ENCODE measurements around the gene CRB1. TPM values are rescaled to one million over a fixed set of nuclear protein-coding genes. Genes with fewer than 3 reads are reported as not detected.

The CRB1 gene
- total and polyA plus RNA-seq, 2 of the 8 experiments (the other 6 are each of a cell fraction or from before 2014, with no cell fraction given), result 0.03 TPM; not detected in 1

DNA sequence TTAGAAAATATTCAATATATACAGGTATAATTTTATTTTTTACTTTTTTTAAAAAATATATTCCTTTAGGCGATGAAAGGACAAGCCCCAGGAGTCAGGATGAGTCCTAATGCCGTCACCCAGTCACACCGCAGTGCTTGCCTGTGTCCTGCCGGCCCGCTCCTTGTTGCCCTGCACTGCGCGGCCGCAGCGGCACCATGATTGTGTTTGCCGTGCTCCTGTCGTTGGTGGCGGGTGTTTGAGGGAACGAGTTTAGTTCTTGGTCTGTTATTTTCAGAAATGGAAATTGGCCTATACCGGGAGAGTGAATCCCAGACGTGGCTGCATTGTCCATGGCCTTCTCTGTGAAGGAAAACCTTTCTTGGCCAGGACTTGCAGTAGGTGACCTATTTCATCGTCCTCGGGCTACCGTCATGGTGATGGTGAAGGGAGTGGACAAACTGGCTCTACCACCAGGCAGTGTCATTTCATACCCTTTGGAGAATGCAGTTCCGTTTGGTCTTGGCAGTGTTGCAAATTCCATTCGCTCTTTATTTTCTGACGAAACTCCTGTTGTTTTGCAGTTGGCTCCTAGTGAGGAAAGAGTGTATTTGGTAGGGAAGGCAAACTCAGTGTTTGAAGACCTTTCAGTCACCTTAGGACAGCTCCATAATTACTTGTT is 45.9 kb upstream of the CRB1 start (continued):
- no peak for TF ChIP-seq POU5F1 (IDR thresholded peaks at IDR 0.05; ENCODE audit: low read depth, low read length)
- no peak for TF ChIP-seq NRF1 (IDR thresholded peaks at IDR 0.05; ENCODE audit: low read depth, low read length)
- no peak for TF ChIP-seq POLR2AphosphoS5 (IDR thresholded peaks at IDR 0.05; ENCODE audit: low read depth, low read length)
- TF ChIP-seq, protein P1, sequence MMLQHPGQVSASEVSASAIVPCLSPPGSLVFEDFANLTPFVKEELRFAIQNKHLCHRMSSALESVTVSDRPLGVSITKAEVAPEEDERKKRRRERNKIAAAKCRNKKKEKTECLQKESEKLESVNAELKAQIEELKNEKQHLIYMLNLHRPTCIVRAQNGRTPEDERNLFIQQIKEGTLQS (IDR thresholded peaks at IDR 0.05; ENCODE audit: insufficient read depth, low read depth, low read length), result no peak
- no peak for TF ChIP-seq ASH2L (IDR thresholded peaks at IDR 0.05; ENCODE audit: low read length)
- TF ChIP-seq KDM1A (IDR thresholded peaks at IDR 0.05; ENCODE audit: borderline replicate concordance, low read length), result no peak
